Measurements from ENCODE around the gene SYTL2. TPM values are rescaled to one million over a fixed set of nuclear protein-coding genes. Genes with fewer than 3 reads are reported as not detected.

Gene SYTL2
- total RNA-seq, 1 experiment from 2014 or later = 0.77 TPM

GRCh38 chr11:85742348-85742747 lies 68.6 kb downstream of the SYTL2 start:
- H3K27ac ChIP-seq (ENCODE audit: low read depth, low read length, poor library complexity, severe bottlenecking) = no peak overlapping the region
- intact Hi-C loops (cut with micrococcal nuclease; ENCODE audit: unreplicated experiment) = no loop called here
- ChIA-PET CTCF (no interaction called here), POLR2A (ENCODE audit: low non-redundant PET) (no interaction called here)
- H3K36me3 ChIP-seq (ENCODE audit: insufficient read depth, low read length, poor library complexity, severe bottlenecking) = no peaks in the 10 kb centered on the region
- no peaks in the 10 kb centered on the region for H3K4me1 ChIP-seq (ENCODE audit: insufficient read depth, low read length, poor library complexity, severe bottlenecking)
- TF ChIP-seq EZH2 (IDR thresholded peaks at IDR 0.05; ENCODE audit: borderline replicate concordance, low read depth, low read length, poor library complexity, severe bottlenecking) (no peak), CTCF (conservative IDR thresholded peaks at IDR 0.05; ENCODE audit: low read depth, low read length) (no peak)
- no TSS peak for BruUV-seq (replicated peaks)
- no peaks in the 10 kb centered on the region for H3K9me3 ChIP-seq (ENCODE audit: low read depth, low read length, poor library complexity, severe bottlenecking)
- H3K4me3 ChIP-seq (ENCODE audit: low read depth, low read length, poor library complexity, severe bottlenecking) = no peak overlapping the region
- no peak for DNase-seq (ENCODE audit: low spot score)
- H3K27me3 ChIP-seq (replicated peaks; ENCODE audit: insufficient read depth, low read depth, low read length, poor library complexity) = peaks cover 45% of the 10 kb centered on the region

GRCh38 chr11:85740481-85741400 lies 70.2 kb downstream of the SYTL2 start:
- Histone ChIP-seq H3K9me3 (ENCODE audit: low read depth, low read length, poor library complexity, severe bottlenecking) (no peaks in the 10 kb centered on the region), H3K36me3 (ENCODE audit: insufficient read depth, low read length, poor library complexity, severe bottlenecking) (no peaks in the 10 kb centered on the region), H3K27me3 (replicated peaks; ENCODE audit: insufficient read depth, low read depth, low read length, poor library complexity) (peaks cover 41% of the 10 kb centered on the region), H3K4me3 (ENCODE audit: low read depth, low read length, poor library complexity, severe bottlenecking) (no peak overlapping the region), H3K27ac (ENCODE audit: low read depth, low read length, poor library complexity, severe bottlenecking) (no peak overlapping the region), H3K4me1 (ENCODE audit: insufficient read depth, low read length, poor library complexity, severe bottlenecking) (no peaks in the 10 kb centered on the region)
- BruUV-seq (replicated peaks) = no TSS peak
- POLR2A ChIA-PET (ENCODE audit: low non-redundant PET) = no interaction called here
- TF ChIP-seq CTCF (conservative IDR thresholded peaks at IDR 0.05; ENCODE audit: low read depth, low read length) = no peak
- CTCF ChIA-PET = no interaction called here
- no peak for DNase-seq (ENCODE audit: low spot score)
- intact Hi-C loops (cut with micrococcal nuclease; ENCODE audit: unreplicated experiment) = no loop called here

GRCh38 chr11:85737738-85738137 lies 73.2 kb downstream of the SYTL2 start:
- H3K27ac ChIP-seq (ENCODE audit: low read depth, low read length, poor library complexity, severe bottlenecking) = no peak overlapping the region
- CTCF ChIA-PET = no interaction called here
- peaks cover 30% of the 10 kb centered on the region for H3K27me3 ChIP-seq (replicated peaks; ENCODE audit: insufficient read depth, low read depth, low read length, poor library complexity)
- no TSS peak for BruUV-seq (replicated peaks)
- POLR2A ChIA-PET (ENCODE audit: low non-redundant PET) = no interaction called here
- TF ChIP-seq EZH2 (IDR thresholded peaks at IDR 0.05; ENCODE audit: borderline replicate concordance, low read depth, low read length, poor library complexity, severe bottlenecking) = no peak
- TF ChIP-seq CTCF (conservative IDR thresholded peaks at IDR 0.05; ENCODE audit: low read depth, low read length) = no peak
- H3K36me3 ChIP-seq (ENCODE audit: insufficient read depth, low read length, poor library complexity, severe bottlenecking) = no peaks in the 10 kb centered on the region
- H3K4me3 ChIP-seq (ENCODE audit: low read depth, low read length, poor library complexity, severe bottlenecking) = no peak overlapping the region
- intact Hi-C loops (cut with micrococcal nuclease; ENCODE audit: unreplicated experiment) = no loop called here
- H3K9me3 ChIP-seq (ENCODE audit: low read depth, low read length, poor library complexity, severe bottlenecking) = no peaks in the 10 kb centered on the region
- H3K4me1 ChIP-seq (ENCODE audit: insufficient read depth, low read length, poor library complexity, severe bottlenecking) = no peaks in the 10 kb centered on the region
- no peak for DNase-seq (ENCODE audit: low spot score)
